Choroid plexus epithelial cell (primary cell): ENCODE data around the gene OR6A2.
A peak's percentile ranks its signal among the peaks of the same experiment; 100 is the strongest.

Source experiments
- DNase-seq: peaks from one replicate; pipeline ENCODE4 v3.0.0-alpha.2; 2010; ENCODE audit warnings: low read depth
- H3K4me3 ChIP-seq: 2 replicates; pipeline ENCODE4 v1.5.1; 2011; ENCODE audit warnings: low read depth, mild to moderate bottlenecking, control low read depth, low read length, moderate library complexity
- TF ChIP-seq, protein P1 (sequence below): conservative IDR thresholded peaks from 2 replicates; pipeline ENCODE4 v1.5.1; 2011; ENCODE audit warnings: low read depth, mild to moderate bottlenecking, control low read depth, inconsistent platforms, low read length, moderate library complexity

The OR6A2 gene

DNA sequence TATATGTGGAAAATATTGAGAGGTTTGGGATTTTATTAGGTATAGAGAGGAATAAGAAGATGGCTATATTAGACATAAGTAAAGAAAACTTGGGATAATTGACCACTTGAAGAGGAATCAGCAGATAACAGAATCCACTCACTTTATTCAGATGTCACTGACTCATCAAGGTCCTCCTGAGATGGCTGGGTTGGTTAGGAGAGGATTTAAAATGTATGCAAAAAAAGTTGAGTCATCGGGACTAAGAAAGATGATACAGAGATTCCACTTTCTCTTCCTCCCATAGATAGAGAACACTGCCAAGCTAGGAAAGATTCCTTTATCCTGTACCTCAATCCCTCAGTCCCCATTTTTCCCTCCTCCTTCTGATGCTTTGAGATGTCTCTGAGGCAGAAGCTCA, at the start of gene OR6A2:
Gene OR6A2, minus strand, starts transcription at position 288 of the 400 bp plus-strand sequence. CDS start 3,981 bp downstream, outside the sequence.
- DNase-seq, result peak; percentile 20
- TF ChIP-seq, protein P1, sequence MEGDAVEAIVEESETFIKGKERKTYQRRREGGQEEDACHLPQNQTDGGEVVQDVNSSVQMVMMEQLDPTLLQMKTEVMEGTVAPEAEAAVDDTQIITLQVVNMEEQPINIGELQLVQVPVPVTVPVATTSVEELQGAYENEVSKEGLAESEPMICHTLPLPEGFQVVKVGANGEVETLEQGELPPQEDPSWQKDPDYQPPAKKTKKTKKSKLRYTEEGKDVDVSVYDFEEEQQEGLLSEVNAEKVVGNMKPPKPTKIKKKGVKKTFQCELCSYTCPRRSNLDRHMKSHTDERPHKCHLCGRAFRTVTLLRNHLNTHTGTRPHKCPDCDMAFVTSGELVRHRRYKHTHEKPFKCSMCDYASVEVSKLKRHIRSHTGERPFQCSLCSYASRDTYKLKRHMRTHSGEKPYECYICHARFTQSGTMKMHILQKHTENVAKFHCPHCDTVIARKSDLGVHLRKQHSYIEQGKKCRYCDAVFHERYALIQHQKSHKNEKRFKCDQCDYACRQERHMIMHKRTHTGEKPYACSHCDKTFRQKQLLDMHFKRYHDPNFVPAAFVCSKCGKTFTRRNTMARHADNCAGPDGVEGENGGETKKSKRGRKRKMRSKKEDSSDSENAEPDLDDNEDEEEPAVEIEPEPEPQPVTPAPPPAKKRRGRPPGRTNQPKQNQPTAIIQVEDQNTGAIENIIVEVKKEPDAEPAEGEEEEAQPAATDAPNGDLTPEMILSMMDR, result no peak

DNA sequence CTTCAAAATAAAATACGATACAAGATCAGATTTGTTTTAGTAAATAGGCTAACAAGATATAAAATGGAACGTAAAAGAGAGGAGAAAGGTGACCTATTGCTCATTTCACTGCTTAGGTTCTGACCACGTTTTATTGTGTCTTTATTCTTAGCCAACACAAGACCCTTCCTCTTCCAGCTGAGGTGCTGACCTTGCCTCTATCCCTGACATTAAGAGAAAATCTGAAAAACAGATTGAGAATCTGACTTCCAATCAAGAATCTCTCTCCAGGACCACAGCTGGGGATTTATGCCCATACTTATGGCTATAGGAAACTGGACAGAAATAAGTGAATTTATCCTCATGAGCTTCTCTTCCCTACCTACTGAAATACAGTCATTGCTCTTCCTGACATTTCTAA, 45.9 kb upstream of the OR6A2 start, which contains the start of gene OR10A5:
Gene OR10A5, plus strand, starts transcription at position 301 of the 400 bp plus-strand sequence. Its CDS starts 0 bp downstream, at position 301.
- no peak within 1 kb of the TSS for H3K4me3 ChIP-seq
- TF ChIP-seq, protein P1, result no peak
- DNase-seq, result no peak

More for the DNA sequence above, at the start of gene OR6A2:
- no peak within 1 kb of the TSS for H3K4me3 ChIP-seq

DNA sequence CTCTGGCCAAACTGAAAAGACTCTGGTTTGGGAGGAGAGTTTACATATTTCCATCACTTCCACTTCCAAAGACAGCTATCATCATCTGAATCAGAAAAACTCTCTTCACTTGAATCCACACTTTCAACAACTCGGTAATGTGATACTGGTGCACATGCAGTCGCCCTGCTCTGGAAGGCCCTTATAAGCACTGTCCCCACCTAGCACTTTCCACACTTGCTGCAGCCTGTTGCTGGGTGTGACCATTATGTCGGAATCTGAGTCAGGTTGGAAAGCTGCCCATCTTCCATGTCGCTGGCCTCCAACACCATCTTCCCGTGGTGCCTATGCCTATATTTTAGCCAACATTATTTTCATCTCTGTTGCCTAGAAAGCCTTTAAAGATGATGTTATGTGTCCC, 44.9 kb upstream of the OR6A2 start:
- DNase-seq, result no peak
- TF ChIP-seq, protein P1, result no peak
- H3K4me3 ChIP-seq, result no peak overlapping the region

DNA sequence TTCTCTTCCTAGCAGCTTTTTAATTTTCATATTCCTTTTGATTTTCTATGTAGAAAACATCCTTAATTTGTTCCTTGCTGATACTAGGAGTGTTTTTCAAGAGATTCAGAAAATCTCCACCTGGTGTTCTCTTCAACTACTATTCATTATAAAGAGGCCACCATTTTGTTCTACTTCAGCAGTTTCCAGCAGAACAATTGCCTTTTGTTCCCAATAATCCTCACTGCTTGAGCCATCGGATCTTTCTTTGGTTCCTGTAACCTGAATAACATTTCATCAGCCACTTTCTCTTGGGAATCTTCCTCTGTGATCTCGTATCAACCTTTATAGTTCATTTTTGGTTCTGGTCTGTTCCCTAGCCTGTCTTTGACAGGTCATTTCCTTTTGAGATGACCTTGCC, 44.2 kb upstream of the OR6A2 start:
- H3K4me3 ChIP-seq, result no peak overlapping the region
- no peak for DNase-seq
- TF ChIP-seq, protein P1, result no peak

DNA sequence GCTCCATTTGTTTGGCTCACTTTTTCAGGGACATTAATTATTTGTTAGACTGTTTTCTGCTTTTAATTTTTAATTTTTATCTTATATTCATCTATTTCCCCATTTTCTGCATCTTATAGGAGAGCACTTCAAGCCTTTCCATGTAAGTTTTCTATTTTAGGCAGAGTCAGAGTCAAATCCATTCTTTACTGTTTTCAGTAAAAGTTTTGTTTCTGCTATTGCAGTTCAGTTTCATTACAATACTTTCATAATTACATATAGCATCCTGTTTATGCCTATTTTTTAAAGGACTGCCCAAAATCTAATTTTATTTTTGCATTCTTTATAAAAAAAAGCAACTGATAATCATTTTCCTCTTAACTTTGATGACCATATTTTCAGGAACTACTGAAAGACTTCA, 42.2 kb upstream of the OR6A2 start:
- H3K4me3 ChIP-seq, result no peak overlapping the region
- TF ChIP-seq, protein P1, result no peak
- no peak for DNase-seq

DNA sequence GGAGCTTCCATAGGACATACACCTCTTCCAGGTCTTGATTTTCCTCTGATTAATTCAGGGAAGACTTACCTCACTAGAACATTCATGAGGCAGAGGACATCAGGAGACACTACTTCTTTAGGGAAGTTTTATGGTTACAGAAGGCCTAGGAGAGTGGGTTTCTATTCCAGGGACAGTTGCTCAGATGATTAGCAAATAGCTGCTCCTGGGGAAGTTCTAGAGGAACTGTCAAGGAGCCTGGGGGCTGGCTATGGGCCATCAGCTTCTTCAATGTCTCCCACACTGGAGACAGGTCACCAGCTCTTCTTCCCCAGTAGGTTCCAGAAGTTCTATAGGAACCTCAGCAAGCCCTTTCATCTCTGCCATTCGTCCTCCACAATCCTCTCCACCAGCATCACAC, 34.5 kb upstream of the OR6A2 start:
- no peak for DNase-seq
- TF ChIP-seq, protein P1, result no peak
- no peak overlapping the region for H3K4me3 ChIP-seq

DNA sequence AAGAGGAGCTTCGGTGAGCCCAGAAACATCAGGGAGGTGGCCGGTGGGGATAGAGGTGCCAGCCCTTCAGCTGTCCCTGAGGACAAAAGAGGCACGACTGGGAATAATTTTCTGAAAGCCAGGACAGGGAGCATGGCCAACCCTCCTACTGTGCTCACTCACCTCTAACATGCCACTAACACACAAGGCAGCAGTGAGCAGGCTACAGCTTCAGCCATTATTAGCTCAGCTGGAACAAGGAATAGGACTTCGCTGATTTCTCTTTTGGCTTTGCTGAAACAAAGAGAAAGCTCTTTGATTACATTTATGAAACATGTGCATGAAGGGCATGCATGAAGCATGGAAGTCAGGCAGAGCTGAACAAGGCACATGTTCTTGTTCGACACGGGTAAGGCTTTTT, 33.9 kb upstream of the OR6A2 start:
- no peak for DNase-seq
- no peak overlapping the region for H3K4me3 ChIP-seq

More for the DNA sequence above, 33.9 kb upstream of the OR6A2 start:
- TF ChIP-seq, protein P1, result no peak
